Anterior cingulate cortex (tissue), 58 donors: Measurements from ENCODE around the gene IL17C.

Experiments used
- DNase-seq, 58 donors: peaks; one replicate each; lab custom pipeline; 2025; lab: John Stamatoyannopoulos, UW

Gene IL17C

DNA sequence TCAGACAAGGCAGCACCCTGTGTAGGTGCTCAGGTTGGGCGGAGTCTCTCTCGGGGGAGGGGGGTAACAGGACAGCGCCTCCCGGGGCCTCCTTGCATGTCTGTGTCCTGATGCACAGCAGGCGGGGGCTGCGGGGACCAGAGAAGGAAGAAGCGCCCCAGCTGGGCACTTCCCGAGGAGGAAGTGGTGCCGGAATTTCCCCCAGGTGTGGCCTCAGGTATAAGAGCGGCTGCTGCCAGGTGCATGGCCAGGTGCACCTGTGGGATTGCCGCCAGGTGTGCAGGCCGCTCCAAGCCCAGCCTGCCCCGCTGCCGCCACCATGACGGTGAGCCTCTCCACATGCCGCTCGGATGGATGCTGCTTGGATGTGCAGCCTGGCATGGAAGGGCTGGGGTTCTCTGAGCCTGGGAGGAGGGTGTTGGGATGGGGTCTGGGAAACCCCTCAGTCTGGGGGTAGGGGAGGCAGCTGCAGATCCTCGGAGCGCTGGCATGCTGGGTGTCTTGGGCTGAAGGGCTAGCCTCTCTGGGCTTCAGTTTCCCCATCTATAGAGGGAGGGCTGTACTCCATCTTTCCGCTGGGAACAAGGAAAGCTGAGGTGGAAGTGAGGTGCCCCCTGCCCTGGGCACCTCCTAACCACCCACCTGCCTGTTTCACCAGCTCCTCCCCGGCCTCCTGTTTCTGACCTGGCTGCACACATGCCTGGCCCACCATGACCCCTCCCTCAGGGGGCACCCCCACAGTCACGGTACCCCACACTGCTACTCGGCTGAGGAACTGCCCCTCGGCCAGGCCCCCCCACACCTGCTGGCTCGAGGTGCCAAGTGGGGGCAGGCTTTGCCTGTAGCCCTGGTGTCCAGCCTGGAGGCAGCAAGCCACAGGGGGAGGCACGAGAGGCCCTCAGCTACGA is at the start of gene IL17C:
IL17C (plus strand) TSS at position 250 of the 908 bp plus-strand sequence; CDS start at position 320, 70 bp downstream.
- DNase-seq = no peak

- DNase-seq = no peak
Measured at GRCh38 chr16:88588754-88589153, 49.6 kb upstream of the IL17C start.

- no peak for DNase-seq
Measured at GRCh38 chr16:88589441-88589840, 48.9 kb upstream of the IL17C start.

GRCh38 chr16:88591577-88592021 is 46.8 kb upstream of the IL17C start:
- DNase-seq = peak in 9 of 58 donors; percentile 14 to 59 (median 35)

GRCh38 chr16:88593061-88593460 is 45.3 kb upstream of the IL17C start:
- DNase-seq = peak in 1 of 58 donors; percentile 51

DNA sequence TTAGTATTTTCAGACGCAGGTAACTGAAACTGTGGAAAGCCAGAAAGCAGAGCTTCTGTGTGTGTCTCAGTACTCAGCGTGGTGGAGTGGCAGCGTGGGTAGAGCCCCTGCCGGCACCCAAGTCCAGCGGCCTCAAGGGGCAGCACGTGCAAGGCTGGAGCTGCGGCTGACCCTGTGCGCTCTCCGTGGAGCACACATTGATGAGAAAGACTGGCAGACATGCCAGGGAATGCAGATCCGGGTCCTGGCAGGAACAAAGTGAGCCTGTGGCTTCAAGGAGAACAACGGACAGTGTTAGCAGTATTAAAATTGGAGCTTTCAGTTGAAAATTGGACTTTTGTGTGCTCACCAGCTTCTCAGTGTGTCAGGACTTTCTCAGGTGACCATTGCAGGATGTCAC is 44.9 kb upstream of the IL17C start:
- peak in 46 of 58 donors; percentile 3 to 82 (median 48) for DNase-seq

- peak in 3 of 58 donors; percentile 34 to 68 (median 39) for DNase-seq
Measured at GRCh38 chr16:88593910-88594309, 44.5 kb upstream of the IL17C start.

DNA sequence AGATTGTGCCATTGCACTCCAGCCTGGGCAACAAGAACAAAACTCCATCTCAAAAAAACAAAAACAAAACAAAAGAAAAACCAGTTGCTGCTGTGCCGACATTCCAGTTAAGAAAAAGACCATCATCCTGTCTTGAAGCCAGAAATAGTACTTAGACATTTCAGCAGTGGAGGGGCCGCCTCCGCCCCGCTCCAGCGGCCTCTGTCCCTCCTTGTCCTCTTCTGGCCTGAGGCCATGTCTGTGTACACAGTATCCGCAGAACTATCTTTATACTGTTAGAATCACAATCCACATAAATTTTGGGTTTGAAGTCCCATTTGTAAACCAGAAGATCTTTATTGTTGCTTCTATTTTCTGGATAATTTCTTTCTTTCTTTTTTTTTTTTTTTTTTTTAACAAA is 43.3 kb upstream of the IL17C start:
- DNase-seq = peak in 1 of 58 donors; percentile 15

GRCh38 chr16:88595921-88596320 is 42.5 kb upstream of the IL17C start:
- DNase-seq = peak in 3 of 58 donors; percentile 3 to 14 (median 4)

GRCh38 chr16:88596483-88596882 is 41.9 kb upstream of the IL17C start:
- DNase-seq = peak in 7 of 58 donors; percentile 17 to 71 (median 27)

GRCh38 chr16:88597856-88598491 is 40.4 kb upstream of the IL17C start:
- DNase-seq = no peak

GRCh38 chr16:88599092-88599733 is 39.2 kb upstream of the IL17C start:
- DNase-seq = peak in 39 of 58 donors; percentile 11 to 72 (median 32)

- no peak for DNase-seq
Measured at GRCh38 chr16:88599825-88600538, 38.4 kb upstream of the IL17C start.

- no peak for DNase-seq
Measured at GRCh38 chr16:88600539-88600896, 37.9 kb upstream of the IL17C start.

- DNase-seq = no peak
Measured at GRCh38 chr16:88601313-88602036, 36.9 kb upstream of the IL17C start.

GRCh38 chr16:88602091-88602490 is 36.3 kb upstream of the IL17C start:
- no peak for DNase-seq

- no peak for DNase-seq
Measured at GRCh38 chr16:88605186-88606147, 32.9 kb upstream of the IL17C start.

GRCh38 chr16:88606148-88606757 is 32.1 kb upstream of the IL17C start:
- peak in 25 of 58 donors; percentile 4 to 71 (median 28) for DNase-seq
